ENCODE measurements around the gene PIEZO2.
"Not testable (repeated sequence)": the region's sequence is repeated elsewhere in the genome, so short reads cannot be mapped to it uniquely, and the experiment has no call there.

PIEZO2 gene

DNA sequence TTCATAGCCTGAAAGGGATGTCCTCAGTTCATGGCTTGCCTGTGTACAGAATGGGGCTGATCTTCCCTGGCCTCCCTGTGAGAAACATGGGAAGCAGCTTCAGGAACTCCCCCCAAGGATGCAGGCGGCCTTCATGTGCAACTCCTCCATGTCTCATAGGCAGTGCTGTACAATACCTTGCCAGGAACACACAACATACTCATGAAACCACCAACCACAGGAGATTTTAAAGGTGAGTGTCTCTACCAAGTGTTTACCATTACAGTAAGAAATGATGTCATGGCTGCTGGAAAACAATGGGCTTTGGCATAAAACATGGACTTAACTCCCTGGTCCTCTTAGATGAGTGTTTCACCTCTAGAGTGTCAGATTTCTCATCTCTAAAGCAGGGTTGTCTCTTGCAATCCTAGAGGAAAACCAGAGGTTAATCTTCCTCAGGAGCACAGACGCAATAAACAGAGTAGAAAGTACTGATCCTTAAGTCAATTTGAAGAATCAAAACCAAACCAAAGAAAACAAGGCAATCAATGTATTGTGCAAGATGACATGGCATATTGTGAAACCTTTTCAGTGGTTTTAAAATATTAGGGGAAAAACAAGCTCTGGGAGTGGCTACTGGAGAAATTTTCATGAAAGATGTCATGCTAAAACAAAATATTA, 528.6 kb downstream of the PIEZO2 start:
- not testable (repeated sequence) for DNase-seq (ENCODE audit: insufficient read length)

More for the DNA sequence above, 528.6 kb downstream of the PIEZO2 start:
- FAIRE-seq, result not testable (repeated sequence)

All from GM12892 (cell line).